K562 (cell line): ENCODE results near the gene PSORS1C1. TPM values are rescaled to one million over a fixed set of nuclear protein-coding genes. Genes with fewer than 3 reads are reported as not detected.

Experiments
- FOXK2 ChIP-seq, 2 experiments: fragments of 450-650 bp; IDR thresholded peaks in 1 of 2; conservative IDR thresholded peaks in 1 of 2; 2 replicates each; pipeline ENCODE4 v1.6.1; 2016; ENCODE audit warnings: low read depth in 2 of 2, mild to moderate bottlenecking in 1 of 2
- HLTF ChIP-seq: fragments of 450-650 bp; IDR thresholded peaks from 2 replicates; pipeline ENCODE4 v1.6.1; 2016
- HNRNPL ChIP-seq: fragments of 200-400 bp; formaldehyde crosslinking; IDR thresholded peaks from 2 replicates; pipeline ENCODE4 v1.6.1; 2017; ENCODE audit warnings: low read depth, mild to moderate bottlenecking, low read length
- JUN ChIP-seq, 2 experiments: sonication (generic) in 1 of 2; formaldehyde crosslinking in 1 of 2; IDR thresholded peaks; 2 replicates each; pipeline versions ENCODE4 v1.6.1 to v1.8.0; 2012 to 2022; ENCODE audit warnings: borderline replicate concordance in 2 of 2, mild to moderate bottlenecking in 2 of 2, improper control_type of control experiment in 1 of 2, low read depth in 1 of 2, low read length in 1 of 2, missing genetic modification reagents in 1 of 2
- KDM4B ChIP-seq, 2 experiments: fragments of 450-650 bp in 1 of 2; sonication (generic) in 1 of 2; IDR thresholded peaks; 2 replicates each; pipeline ENCODE4 v1.6.1; 2016 to 2017; ENCODE audit warnings: borderline replicate concordance in 2 of 2, antibody characterized with exemption in 1 of 2, low read depth in 1 of 2, mild to moderate bottlenecking in 1 of 2
- NFIX ChIP-seq: fragments of 250-450 bp; sonication (Bioruptor Pico); IDR thresholded peaks from 2 replicates; pipeline ENCODE4 v1.4.0; 2020; ENCODE audit warnings: low read depth, mild to moderate bottlenecking, moderate library complexity
- NKRF ChIP-seq: fragments of 450-650 bp; IDR thresholded peaks from 2 replicates; pipeline ENCODE4 v1.6.1; 2016; ENCODE audit warnings: borderline replicate concordance
- PHF8 ChIP-seq: fragments of 200-600 bp; sonication (generic); IDR thresholded peaks from 2 replicates; pipeline ENCODE4 v1.6.1; 2012; ENCODE audit warnings: mixed run types, mild to moderate bottlenecking, inconsistent platforms, low read length, moderate library complexity, borderline replicate concordance
- POLR2AphosphoS5 ChIP-seq: IDR thresholded peaks from 2 replicates; pipeline ENCODE4 v1.6.1; 2011; ENCODE audit warnings: mild to moderate bottlenecking, low read depth, low read length, moderate library complexity; ENCODE audit not compliant: control insufficient read depth, insufficient read depth
- RHOXF2B ChIP-seq: fragments of 250-450 bp; sonication (Bioruptor Pico); conservative IDR thresholded peaks from 2 replicates; pipeline ENCODE4 v1.5.1; 2021
- SAFB2 ChIP-seq: fragments of 200-400 bp; formaldehyde crosslinking; IDR thresholded peaks from 2 replicates; pipeline ENCODE4 v1.6.1; 2018; ENCODE audit warnings: borderline replicate concordance, low read length, low read depth, moderate library complexity; ENCODE audit not compliant: severe bottlenecking
- SRF ChIP-seq, 2 experiments: fragments of 250-450, 450-650 bp in 1 of 2; sonication (Bioruptor Pico) in 1 of 2; sonication (generic) in 1 of 2; formaldehyde crosslinking; IDR thresholded peaks; 2 replicates each; pipeline versions ENCODE4 v1.5.0 to v1.5.1; 2020 to 2022; ENCODE audit warnings: mild to moderate bottlenecking in 1 of 2, missing genetic modification reagents in 1 of 2
- UBTF ChIP-seq, 2 experiments: IDR thresholded peaks; 2 replicates each; pipeline ENCODE4 v1.6.1; 2012; ENCODE audit warnings: improper control_type of control experiment in 2 of 2, low read depth in 2 of 2, low read length in 2 of 2, borderline replicate concordance in 1 of 2
- ZMIZ1 ChIP-seq, 2 experiments: fragments of 150-350 bp in 1 of 2; IDR thresholded peaks; 2 replicates each; pipeline ENCODE4 v1.6.1; 2012 to 2016; ENCODE audit warnings: low read depth in 2 of 2, low read length in 2 of 2, mild to moderate bottlenecking in 1 of 2, moderate library complexity in 1 of 2
- ZNF134 ChIP-seq: fragments of 250-450 bp; sonication (Bioruptor Pico); conservative IDR thresholded peaks from 2 replicates; pipeline ENCODE4 v1.4.0; 2020
- polyA plus RNA-seq, 8 experiments: library from polyadenylated mRNA; depleted of rRNA in 4 of 8; stranded (reverse) in 5 of 8; unstranded in 3 of 8; fragments of >200 nt; fragmentation: Nextera tagmentation in 2 of 8; fragmentation: Illumina TruSeq in 1 of 8; extraction: Ambion mirVana in 2 of 8; extraction: Trizol in 1 of 8; gene quantifications; 2 replicates each; pipeline versions ENCODE4 v1.2.1 to v1.2.3, GENCODE V29; 2011 to 2014; ENCODE audit warnings: inconsistent platforms in 1 of 8, missing spikeins in 1 of 8
- total RNA-seq, 7 experiments: library from RNA; depleted of rRNA in 6 of 7; stranded (reverse); fragments of >200 nt in 6 of 7; fragmentation: Illumina TruSeq in 2 of 7; extraction: Trizol in 2 of 7; gene quantifications; 2 replicates each; pipeline versions ENCODE4 v1.2.1 to v1.2.3, GENCODE V29; 2011 to 2021; ENCODE audit warnings: low replicate concordance in 1 of 7
- TF ChIP-seq, protein P1 (sequence below): fragments of 450-650 bp; formaldehyde crosslinking; IDR thresholded peaks from 2 replicates; pipeline ENCODE4 v1.4.0; 2022; ENCODE audit warnings: missing genetic modification characterization

PSORS1C1 gene
- total and polyA plus RNA-seq, 9 of the 15 experiments (the other 6 are each of a cell fraction or from before 2014, with no cell fraction given), result 0.11 TPM; not detected in 8

GRCh38 chr6:31157513-31158139 is 43.0 kb downstream of the PSORS1C1 start, which contains the start of gene CCHCR1 (continued):
- TF ChIP-seq ZMIZ1 (IDR thresholded peaks at IDR 0.05; ENCODE audit: low read depth in 2 of 2, low read length in 2 of 2) (no peak), PHF8 (peak; percentile 50; the same call in 1 of the 2 replicates), NFIX (CRISPR knock-in tag) (no peak), FOXK2 (conservative IDR thresholded peaks at IDR 0.05 in 1 of 2, IDR thresholded peaks at IDR 0.05 in 1 of 2; ENCODE audit: low read depth in 2 of 2) (no peak), HLTF (peak; percentile 69; the same call in 1 of the 2 replicates), RHOXF2B (CRISPR knock-in tag) (no peak), UBTF (IDR thresholded peaks at IDR 0.05; ENCODE audit: borderline replicate concordance in 1 of 2, low read depth in 2 of 2, low read length in 2 of 2) (0 out of 4 replicates have a peak, but pooled peaks of 1 of the 2 experiments have one; percentile 11), SRF (CRISPR knock-in tag; IDR thresholded peaks at IDR 0.05) (no peak), NKRF (peak; percentile 61; the same call in 1 of the 2 replicates), HNRNPL (no peak), POLR2AphosphoS5 (no peak), SAFB2 (no peak), JUN (IDR thresholded peaks at IDR 0.05; ENCODE audit: borderline replicate concordance, low read depth, low read length) (no peak), JUN (CRISPR knock-in tag; IDR thresholded peaks at IDR 0.05; ENCODE audit: borderline replicate concordance) (0 out of 2 replicates have a peak, but pooled peaks have one; percentile 24), KDM4B (IDR thresholded peaks at IDR 0.05; ENCODE audit: borderline replicate concordance in 2 of 2, low read depth in 1 of 2) (no peak), ZNF134 (CRISPR knock-in tag) (no peak)
- TF ChIP-seq, protein P1, sequence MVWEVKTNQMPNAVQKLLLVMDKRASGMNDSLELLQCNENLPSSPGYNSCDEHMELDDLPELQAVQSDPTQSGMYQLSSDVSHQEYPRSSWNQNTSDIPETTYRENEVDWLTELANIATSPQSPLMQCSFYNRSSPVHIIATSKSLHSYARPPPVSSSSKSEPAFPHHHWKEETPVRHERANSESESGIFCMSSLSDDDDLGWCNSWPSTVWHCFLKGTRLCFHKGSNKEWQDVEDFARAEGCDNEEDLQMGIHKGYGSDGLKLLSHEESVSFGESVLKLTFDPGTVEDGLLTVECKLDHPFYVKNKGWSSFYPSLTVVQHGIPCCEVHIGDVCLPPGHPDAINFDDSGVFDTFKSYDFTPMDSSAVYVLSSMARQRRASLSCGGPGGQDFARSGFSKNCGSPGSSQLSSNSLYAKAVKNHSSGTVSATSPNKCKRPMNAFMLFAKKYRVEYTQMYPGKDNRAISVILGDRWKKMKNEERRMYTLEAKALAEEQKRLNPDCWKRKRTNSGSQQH, result peak; percentile 77; the same call in 1 of the 2 replicates
